Inferior parietal cortex (tissue), 1 donor: ENCODE results near the gene EP300.
A peak's percentile ranks its signal among the peaks of the same experiment; 100 is the strongest.
"Not testable (repeated sequence)": the region's sequence is repeated elsewhere in the genome, so short reads cannot be mapped to it uniquely, and the experiment has no call there.

Experiments
- DNase-seq: peaks from one replicate; pipeline ENCODE4 v3.0.0-alpha.2; 2016; ENCODE audit errors: extremely low spot score

Gene EP300

GRCh38 chr22:41152902-41153301 lies 60.5 kb downstream of the EP300 start:
- no peak for DNase-seq

GRCh38 chr22:41157083-41157482 lies 64.7 kb downstream of the EP300 start:
- DNase-seq = no peak

- DNase-seq = no peak
Observed at GRCh38 chr22:41169157-41169556, 76.8 kb downstream of the EP300 start.

- DNase-seq = no peak
Observed at GRCh38 chr22:41171996-41172395, 79.6 kb downstream of the EP300 start.

- DNase-seq = no peak
Observed at GRCh38 chr22:41175546-41175945, 83.2 kb downstream of the EP300 start.

- DNase-seq = no peak
Observed at GRCh38 chr22:41177040-41177621, 84.7 kb downstream of the EP300 start.

- DNase-seq = no peak
Observed at GRCh38 chr22:41177622-41178424, 85.4 kb downstream of the EP300 start.

- DNase-seq = peak; percentile 41
Observed at GRCh38 chr22:41178425-41178975, 86.1 kb downstream of the EP300 start.

GRCh38 chr22:41180362-41180761 lies 88.0 kb downstream of the EP300 start:
- DNase-seq = not testable (repeated sequence)

GRCh38 chr22:41180926-41181325 lies 88.5 kb downstream of the EP300 start:
- DNase-seq = no peak

- no peak for DNase-seq
Observed at GRCh38 chr22:41181349-41182241, 89.2 kb downstream of the EP300 start.

GRCh38 chr22:41184679-41185078 lies 92.3 kb downstream of the EP300 start:
- DNase-seq = no peak

GRCh38 chr22:41191467-41191866 lies 99.1 kb downstream of the EP300 start:
- no peak for DNase-seq

GRCh38 chr22:41193829-41194228 lies 101.4 kb downstream of the EP300 start:
- DNase-seq = no peak

GRCh38 chr22:41197038-41197972 lies 104.9 kb downstream of the EP300 start:
- peak; percentile 81 for DNase-seq

- DNase-seq = no peak
Observed at GRCh38 chr22:41198027-41198580, 105.7 kb downstream of the EP300 start.

GRCh38 chr22:41201141-41201540 lies 108.7 kb downstream of the EP300 start:
- no peak for DNase-seq

GRCh38 chr22:41203118-41203517 lies 110.7 kb downstream of the EP300 start:
- no peak for DNase-seq

- DNase-seq = no peak
Observed at GRCh38 chr22:41204066-41204465, 111.7 kb downstream of the EP300 start.

- peak; percentile 99 for DNase-seq
Observed at GRCh38 chr22:41204992-41205900, 112.9 kb downstream of the EP300 start, which contains the start of gene L3MBTL2. Gene L3MBTL2, plus strand, starts transcription at chr22:41205312. Its CDS starts 51 bp downstream, at chr22:41205363.
